NCI-H748 treated with DMSO at 0.1 percent for 48 hours (cell line): ENCODE data around the gene BCAP29.
"Not testable (repeated sequence)": the region's sequence is repeated elsewhere in the genome, so short reads cannot be mapped to it uniquely, and the experiment has no call there.

Source experiments
- DNase-seq: peaks from one replicate; lab custom pipeline; 2025; lab: John Stamatoyannopoulos, UW

The BCAP29 gene

DNA sequence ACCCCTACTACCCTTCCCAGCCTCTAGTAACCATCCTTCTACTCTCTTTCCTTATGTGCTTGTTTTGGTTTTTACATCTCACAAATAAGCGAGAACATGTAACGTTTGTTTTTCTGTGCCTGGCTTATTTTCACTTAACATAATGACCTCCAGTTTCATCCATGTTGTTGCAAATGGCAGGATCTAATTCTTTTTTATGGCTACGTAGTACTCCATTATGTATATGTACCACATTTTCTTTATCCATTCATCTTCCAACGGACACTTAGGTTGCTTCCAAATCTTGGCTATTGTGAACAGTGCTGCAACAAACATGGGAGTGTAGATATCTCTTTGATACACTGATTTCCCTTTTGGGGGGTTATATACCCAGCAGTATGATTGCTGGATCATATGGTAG lies 47.0 kb downstream of the BCAP29 start:
- no peak for DNase-seq

DNA sequence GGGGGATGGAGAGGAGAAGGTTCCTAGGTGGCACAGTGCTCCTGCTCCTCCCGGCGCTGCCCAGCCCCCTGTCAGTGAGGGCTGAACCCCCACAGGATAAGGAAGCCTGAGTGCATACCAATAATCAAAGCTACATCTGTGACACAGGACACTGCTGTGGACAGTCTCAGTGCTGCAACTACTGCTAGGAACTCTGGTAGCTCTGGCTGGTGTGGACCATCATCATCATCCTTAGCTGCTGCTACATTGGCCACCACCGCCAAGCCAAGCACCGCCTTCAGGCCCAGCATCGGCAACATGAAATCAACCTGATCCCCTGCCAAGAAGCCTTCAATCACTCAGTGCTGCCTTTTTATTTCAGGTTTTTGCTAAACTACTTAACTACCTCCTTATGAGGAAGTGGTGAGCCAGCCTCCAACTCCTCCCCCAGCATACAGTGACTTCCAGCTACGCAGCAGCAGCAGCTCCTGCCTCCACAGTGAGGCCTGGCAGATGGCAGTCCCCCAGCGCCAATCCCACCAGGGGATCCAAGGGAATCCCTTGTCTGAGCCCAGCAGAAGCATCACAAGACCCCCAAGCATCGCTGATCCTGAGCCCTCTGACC lies 48.5 kb downstream of the BCAP29 start:
- no peak for DNase-seq

DNA sequence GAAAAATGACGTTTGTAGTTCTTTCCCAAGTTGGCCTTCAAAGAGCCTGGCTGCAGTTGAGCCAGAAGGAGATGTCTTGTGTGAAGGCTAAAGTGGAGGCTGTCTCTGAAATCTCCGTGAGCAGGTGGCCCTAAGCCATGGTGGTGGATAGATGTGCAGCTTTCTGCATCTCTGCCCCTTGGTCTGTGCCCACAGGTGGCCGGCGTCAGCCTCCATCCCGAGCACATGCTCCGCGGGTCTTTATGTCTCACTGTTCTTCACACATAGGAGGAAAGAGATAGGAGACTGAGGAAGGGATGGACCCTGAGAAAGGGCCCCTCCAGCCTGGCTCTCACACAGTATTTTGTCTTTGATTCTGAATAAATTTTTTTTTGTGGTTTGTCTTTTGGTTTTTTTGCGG lies 50.3 kb downstream of the BCAP29 start:
- DNase-seq = no peak

DNA sequence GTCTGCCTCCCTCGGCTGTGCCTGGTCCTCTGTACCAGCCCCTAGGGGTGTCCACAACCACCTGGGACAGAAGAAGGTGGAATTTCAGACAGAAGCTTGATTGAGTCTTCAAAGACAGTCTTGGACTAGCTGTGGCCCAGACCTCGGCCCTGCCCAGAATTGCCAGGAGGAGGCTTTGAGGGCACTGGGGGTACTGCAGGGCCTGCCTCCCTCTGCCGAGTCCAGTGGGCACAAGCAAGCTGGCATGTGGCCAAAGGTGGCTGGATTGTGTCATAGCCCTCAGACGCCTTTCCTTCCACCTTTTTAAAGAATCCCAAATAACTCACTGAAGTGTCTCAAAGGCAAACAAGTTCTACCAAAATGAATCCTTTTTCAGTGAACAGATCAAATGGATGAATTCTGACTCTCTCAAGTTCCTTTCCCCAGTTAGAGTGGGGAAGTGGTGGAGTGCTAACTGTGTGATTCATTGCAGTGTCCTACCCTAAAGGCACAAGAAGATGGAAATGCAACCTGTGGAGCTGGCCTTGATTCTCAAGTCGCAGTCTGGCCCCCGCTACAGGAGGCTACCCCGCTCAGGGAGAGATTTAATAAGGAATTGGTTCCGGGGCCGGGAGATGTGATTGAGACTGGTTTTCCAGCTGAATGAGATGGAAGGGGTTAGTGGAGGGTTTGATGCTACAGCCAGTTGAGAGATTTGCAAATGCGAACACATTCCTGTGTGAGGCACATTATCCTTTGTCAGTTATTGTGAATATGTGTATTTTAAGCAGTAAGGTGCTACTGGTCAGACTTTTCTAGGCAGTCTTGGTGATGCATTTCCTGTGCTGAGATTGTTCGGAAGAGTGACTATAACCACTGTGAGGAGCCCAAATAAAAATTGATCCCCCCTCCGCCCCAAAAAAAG lies 51.8 kb downstream of the BCAP29 start:
- DNase-seq = no peak

DNA sequence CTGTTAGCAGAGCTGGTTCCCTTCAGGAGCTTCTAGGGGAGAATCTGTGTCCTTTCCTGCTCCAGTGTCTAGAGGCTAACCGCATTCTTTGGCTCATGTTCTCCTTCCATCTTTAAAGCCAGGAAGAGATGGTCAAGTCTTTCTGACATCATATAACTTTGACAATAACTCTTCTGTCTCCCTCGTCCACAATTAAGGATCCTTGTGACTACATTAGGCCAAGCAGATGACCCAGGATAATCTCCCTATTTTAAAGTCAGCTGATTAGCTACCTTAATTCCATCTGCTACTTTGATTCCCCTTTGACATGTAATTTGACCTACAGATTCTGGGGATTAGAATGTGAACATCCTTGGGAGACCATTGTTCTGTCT lies 52.4 kb downstream of the BCAP29 start:
- no peak for DNase-seq

DNA sequence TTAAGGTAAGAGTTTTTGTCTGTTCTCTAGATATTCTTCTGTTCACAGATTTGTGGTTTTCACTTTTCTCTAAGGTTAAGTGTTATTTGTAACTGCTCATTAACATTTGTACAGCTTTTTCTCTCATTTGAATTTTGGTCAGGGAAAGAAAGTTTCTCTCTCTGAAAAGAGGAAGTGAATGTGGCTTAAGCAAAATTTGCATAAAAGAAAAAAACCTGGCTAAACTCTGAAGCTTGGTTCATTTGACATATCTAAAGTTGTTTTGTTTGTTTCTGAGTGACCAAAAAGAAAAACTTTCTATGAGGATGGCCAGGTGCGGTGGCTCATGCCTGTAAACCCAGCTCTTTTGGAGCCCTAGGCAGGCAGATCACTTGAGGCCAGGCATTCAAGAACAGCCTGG lies 58.5 kb downstream of the BCAP29 start:
- no peak for DNase-seq

DNA sequence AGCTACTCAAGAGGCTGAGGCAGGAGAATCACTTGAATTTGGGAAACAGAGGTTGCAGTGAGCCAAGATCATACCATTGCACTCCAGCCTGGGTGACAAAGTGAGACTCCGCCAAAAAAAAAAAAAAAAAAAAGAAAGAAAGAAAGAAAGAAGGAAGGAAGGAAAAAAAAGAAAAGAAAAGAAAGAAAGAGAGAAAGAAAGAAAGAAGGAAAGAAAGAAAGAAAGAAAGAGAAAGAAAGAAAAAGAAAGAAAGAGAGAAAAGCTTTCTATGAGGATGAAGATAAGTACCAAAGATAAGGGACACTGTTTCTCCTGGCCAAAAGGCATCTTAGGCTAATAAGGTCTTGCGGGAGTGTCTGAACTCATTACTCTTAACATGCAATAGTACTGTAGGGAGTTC lies 59.0 kb downstream of the BCAP29 start:
- DNase-seq = not testable (repeated sequence)

DNA sequence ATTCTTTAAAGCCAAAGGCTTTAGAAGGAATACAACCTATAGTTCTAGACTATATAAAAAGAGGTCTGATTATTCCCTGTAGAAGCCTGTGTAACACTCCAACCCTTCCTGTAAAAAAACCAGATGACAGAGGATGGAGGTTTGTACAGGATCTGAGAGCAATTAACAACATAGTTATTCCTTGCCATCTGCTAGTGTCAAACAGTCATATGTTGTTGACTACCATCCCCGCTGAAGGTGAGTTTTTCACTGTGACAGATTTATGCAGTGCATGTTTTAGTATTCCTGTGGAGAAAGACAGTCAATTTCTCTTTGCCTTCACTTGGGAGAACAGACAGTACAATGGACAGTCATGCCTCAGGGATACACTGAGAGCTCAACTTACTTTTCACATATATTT lies 61.6 kb downstream of the BCAP29 start:
- no peak for DNase-seq

DNA sequence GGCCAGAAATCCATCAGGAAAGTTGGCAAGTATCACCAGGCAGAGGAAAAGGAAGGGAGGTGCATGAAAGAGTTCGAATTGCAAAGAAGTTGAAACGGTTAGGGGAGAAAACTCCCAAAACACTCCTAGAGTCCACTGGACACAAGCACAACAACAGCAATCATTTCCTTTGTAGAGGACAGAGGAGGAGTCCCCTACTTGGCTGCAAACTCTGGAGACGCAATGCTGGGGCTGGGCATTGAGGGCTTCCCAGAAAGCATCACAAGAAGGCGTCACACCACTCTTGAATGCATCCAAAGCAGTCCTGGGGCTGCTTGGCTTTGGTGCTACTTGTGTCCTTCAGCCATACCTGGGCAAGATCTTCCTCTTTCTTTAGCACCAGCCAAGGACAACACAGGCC lies 62.5 kb downstream of the BCAP29 start:
- no peak for DNase-seq

DNA sequence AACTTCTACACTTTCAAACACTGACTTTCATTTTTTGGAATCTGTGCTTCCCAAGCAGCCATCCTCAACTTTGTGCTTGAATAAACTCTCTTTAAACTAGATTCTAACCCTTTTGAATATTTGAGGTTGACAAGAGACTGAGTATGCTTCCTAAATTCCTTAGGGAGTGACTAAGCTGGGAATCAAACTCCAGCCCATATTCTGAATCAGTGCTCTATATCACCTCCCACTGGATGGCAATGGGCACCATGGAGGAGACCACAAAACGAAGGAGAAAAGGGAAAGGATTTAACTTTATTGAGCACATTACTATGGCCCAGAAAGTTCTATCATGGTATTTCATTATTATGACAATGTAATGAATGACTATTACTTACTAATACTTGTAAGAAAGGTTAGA lies 63.4 kb downstream of the BCAP29 start:
- DNase-seq = no peak

DNA sequence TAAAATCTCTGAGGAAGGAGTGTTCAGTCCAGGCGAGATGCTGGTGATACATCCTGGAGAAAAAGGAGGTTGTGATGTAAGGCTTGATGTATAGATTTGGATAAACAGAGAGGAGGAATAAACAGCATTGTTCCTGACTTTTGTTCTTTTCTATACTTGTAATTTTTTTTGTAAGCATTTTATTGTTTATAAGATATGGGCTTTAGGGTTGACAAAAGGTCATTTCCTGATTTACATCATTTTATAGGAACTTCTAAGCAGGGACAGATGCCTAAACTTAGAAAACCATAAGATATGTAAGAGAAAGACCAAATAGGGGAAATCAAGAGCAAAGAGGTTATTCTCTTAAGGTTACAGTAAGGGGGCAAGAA lies 63.9 kb downstream of the BCAP29 start:
- DNase-seq = no peak

DNA sequence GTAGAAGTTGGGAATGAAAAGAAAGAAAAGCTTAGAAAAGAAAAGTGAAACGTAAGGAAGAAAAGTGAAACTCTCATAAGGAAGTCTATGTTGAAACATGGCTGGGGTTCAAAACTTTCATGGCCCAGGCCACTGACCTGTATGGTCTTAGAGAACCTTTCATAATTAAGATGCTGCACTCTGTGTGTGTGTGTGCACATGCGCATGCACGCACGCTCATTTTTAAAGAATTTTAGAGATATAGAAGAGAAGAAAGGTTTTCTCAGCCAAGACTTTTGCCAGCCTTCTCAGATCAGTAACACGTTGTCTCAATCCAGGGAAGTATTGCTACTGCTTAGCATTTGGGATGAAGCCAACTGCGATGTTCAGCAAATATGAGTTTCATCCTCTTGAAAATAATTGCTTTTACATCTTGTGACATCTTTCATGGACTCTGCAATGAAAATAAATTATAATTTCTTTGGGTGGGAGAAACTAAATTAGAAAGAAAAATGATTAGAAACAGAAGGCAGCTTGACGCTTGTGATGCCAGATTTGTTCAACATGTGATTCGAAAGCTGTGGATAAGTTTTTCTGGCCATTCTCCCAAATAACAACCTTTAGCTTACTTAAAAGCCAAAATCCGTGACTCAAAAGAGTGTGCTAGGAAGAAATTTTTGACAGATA lies 64.4 kb downstream of the BCAP29 start:
- DNase-seq = no peak

DNA sequence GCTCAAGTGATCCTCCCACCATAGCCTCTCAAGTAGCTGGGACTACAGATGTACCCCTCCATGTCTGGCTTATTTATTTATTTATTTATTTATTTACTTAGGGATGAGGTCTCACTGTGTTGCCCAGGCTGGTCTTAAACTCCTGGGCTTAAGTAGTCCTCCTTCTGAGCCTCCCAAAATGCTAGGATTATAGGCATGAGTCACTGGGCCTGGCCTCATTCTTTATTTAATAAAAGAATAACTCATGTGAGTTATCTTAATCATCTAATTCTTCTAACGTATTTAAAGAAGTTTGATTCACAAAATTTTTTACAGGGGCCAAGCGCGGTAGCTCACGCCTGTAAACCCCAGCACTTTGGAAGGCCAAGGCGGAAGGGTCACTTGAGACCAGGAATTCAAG lies 72.6 kb downstream of the BCAP29 start:
- DNase-seq = no peak

DNA sequence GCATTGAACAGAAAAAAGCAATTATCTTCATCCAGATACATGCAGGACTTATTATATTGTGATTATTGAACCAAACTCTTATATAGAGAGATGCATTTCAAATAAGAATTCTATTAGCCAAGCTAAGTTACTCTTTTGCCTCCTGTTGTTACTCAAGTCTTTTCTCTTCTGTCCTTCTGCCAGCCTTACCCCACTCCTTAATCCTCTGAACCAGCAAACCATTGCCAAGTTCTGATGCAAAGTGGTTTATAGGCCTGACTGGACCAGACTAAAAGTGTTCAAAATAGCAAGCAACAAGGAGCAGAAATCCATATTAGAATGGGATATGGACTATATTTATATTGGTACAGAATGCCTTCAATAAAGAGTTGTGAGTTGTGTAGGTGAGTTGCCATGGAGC lies 78.4 kb downstream of the BCAP29 start:
- DNase-seq = no peak

DNA sequence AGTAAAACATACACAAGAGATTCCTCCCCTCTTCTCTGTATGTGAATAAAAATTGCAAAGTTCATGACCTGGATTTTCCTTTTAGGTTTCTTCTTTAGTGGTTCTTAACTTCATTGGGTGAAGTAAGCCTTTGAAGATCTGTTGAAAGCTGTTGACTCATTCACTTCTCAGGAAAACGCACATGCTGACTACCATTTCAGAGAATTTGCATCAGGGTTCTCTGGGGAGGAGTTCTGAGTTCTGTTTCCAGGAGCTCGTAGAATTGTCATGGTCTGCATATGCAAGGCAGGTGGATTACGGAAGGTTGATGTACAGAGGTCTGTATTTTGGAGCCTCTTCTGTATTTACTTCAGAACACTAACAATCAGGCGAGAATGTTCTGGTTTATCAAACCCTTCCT lies 79.6 kb downstream of the BCAP29 start:
- no peak for DNase-seq

DNA sequence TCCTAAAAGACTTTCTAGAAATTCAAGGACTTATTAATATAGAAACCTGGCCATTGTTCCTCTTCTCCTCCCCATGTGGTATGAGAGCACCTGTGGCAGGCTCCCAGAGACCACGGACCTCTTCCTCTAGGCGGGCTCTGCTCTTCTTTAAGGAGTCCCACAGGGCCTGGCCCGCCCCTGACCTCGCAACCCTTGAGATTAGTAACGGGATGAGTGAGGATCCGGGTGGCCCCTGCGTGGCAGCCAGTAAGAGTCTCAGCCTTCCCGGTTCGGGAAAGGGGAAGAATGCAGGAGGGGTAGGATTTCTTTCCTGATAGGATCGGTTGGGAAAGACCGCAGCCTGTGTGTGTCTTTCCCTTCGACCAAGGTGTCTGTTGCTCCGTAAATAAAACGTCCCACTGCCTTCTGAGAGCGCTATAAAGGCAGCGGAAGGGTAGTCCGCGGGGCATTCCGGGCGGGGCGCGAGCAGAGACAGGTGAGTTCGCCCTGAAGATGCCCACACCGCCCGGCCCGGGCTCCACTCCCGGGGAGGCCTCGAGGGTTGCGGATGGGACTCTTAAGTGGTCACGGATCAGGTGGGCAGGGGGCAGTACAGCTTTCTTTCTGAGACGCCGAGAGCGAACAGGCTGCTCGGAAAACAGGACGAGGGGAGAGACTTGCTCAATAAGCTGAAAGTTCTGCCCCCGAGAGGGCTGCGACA lies 80.5 kb downstream of the BCAP29 start, which contains the start of gene SLC26A4:
TSS of gene SLC26A4 (plus strand) at position 448 of the 700 bp plus-strand sequence. CDS start 814 bp downstream, outside the sequence.
- DNase-seq = no peak

DNA sequence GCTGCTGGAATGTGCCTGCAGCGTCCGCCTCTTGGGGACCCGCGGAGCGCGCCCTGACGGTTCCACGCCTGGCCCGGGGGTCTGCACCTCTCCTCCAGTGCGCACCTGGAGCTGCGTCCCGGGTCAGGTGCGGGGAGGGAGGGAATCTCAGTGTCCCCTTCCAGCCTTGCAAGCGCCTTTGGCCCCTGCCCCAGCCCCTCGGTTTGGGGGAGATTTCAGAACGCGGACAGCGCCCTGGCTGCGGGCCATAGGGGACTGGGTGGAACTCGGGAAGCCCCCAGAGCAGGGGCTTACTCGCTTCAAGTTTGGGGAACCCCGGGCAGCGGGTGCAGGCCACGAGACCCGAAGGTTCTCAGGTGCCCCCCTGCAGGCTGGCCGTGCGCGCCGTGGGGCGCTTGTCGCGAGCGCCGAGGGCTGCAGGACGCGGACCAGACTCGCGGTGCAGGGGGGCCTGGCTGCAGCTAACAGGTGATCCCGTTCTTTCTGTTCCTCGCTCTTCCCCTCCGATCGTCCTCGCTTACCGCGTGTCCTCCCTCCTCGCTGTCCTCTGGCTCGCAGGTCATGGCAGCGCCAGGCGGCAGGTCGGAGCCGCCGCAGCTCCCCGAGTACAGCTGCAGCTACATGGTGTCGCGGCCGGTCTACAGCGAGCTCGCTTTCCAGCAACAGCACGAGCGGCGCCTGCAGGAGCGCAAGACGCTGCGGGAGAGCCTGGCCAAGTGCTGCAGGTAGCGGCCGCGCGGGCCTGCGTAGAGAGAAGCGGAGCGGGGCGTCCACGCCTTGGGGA lies 81.2 kb downstream of the BCAP29 start:
- peak; percentile 12 for DNase-seq

DNA sequence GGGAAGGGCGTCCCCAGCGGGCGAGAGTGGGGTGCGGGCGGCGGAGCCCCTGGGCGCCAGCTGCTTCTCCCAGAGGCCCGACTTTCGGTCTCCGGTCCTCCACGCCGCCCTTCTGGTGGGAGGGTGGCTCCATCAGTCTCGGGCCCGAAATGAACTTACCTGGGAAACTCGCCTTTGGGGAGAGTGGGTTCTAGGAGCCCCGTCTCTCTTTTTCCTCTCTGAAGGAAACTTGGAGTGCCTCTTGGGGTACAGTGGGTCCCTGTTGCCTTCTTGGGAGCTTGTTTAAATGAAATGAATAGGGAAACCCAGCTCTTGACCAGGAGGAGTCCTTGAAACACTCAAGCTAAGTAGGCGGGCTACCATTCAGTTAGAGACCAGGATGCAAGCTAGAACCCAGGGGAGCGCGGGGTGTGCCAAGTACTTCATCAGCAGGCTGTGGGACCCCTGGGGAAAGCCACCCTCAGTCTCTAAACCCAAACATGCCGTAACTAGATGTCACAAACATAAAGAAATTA lies 81.9 kb downstream of the BCAP29 start:
- no peak for DNase-seq

DNA sequence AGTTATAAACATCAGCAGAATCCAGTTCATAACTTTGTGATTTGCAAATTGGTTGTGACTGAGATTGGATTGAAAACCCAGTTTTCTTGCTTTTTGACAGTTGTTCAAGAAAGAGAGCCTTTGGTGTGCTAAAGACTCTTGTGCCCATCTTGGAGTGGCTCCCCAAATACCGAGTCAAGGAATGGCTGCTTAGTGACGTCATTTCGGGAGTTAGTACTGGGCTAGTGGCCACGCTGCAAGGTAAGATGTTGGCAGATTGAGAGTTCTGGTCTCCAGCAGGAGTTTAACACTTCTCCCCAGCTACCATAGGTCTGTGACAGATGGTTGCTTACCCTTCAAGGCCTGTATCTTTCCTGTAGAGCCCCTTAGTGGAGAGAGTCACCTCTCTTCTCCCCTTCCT lies 83.2 kb downstream of the BCAP29 start:
- DNase-seq = no peak

DNA sequence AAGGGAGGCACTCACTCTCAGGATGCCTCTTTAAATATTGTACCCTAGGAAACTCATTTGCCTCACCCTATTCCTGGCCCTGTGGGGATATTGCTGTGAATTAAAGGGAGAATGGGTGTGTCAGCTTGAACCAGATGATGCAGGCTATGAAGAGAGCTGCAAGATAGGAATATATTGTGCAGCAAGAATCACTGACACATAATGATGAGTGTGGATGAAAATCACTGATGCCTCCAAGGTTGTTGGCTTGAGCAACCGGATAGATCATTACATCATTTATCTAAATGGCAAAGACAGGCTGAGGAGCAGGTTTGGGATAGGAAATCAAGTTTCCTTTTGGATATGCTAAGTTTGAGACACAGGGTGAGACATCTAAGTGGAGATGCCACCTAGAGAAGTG lies 86.7 kb downstream of the BCAP29 start:
- DNase-seq = no peak

DNA sequence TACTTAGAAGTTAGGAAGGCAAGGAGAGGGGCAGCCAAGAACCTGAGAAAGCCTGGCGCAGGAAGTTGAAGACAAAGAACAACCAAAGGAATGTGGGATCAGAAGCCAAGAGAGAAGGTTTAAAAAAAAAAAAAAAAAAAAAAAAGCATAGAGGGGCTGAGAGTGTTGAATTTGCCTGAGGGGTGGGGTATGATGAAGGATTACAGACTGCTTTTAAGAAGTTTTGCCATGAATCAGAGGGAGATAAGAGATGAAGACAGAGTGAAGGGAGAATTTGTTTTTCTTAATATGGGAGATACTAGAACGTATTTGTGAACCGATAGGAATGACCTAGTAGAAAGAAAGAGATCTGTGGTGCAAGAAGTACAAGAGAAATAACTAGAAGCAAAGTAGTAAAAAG lies 87.3 kb downstream of the BCAP29 start:
- no peak for DNase-seq

DNA sequence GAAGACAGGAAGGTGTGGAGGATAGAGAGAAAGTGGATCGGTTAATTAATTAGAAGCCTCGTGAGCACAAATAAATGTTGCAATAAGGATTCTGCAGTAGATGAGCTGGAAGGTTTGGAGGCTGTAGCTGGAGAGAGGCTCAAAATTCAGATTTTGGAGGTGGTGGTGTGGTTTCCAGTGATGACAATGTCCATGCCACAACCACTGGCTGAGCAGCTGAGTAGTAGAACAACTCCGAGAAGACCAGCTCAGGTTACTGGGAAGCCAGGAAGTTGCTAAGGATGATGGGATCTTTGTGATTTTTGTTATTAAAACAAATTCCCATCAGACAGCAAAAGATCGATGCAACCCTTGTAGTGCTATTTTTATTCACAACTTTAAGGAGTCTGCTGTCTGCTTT lies 88.2 kb downstream of the BCAP29 start:
- DNase-seq = no peak
